Measurements from ENCODE around the gene TIGAR. TPM values are rescaled to one million over a fixed set of nuclear protein-coding genes. Genes with fewer than 3 reads are reported as not detected.

TIGAR gene
- total RNA-seq, 1 donor from 2014 or later = 13.4 TPM

DNA sequence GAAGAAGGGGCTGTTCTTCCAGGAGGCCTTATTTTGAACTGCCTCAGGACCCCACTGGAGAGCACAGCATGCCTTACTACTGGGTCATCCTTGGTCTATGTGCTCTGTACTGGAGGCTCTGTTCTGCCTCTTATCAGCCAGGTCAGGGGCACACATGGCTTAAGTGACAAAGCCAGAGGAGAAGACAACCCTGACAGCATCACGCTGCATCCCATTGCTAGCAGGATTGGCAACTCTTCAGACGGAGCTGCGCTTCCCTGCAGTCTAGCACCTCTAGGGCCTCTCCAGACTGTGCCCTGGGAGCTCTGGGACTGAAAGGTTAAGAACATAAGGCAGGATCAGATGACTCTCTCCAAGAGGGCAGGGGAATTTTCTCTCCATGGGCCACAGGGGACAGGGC lies 17.3 kb upstream of the TIGAR start:
- H3K27ac Mint-ChIP-seq = no peak overlapping the region
- H3K4me1 Mint-ChIP-seq = peaks cover 9% of the 10 kb centered on the region
- H3K27me3 Mint-ChIP-seq = no peaks in the 10 kb centered on the region
- peaks cover 84% of the 10 kb centered on the region for H3K36me3 Mint-ChIP-seq (ENCODE audit: low read depth)
- intact Hi-C loops (cut with micrococcal nuclease) = no loop called here
- DNase-seq = no peak
- H3K4me3 Mint-ChIP-seq = no peak overlapping the region
- no peaks in the 10 kb centered on the region for H3K9me3 Mint-ChIP-seq

DNA sequence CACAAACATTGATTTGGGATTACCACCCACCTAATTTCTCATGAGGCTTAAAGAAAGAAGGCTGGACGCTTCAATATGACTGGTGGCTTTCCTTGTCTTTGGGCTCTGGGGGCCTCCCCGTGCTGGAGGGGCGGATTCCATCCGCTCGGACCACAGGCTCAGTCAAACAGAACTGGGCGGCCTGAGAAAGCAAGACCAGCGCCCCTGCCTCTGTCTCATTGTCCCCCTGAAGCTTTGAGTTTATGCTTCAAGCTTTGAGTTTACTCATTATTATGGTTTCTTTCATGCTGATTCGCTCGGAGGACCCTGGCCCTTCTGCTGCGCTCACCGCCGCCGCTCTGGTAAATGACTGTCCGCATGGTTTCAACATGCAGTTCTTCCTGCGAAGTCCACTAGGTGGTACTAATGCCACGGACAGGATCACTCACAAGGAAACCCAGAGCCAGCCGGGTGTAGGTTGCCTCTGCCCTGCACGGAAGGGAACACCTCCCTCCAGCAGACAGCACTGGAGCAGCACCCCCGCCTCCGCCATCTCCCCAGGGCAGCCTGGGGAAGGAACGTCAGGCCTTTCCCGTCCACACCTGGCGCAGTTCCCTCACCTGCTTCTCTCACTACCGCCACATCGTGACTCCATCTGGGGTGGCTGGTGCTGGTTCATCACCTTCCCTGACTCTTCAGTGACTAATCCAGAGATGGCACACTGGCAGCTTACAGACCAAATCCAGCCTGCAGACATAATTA lies 13.2 kb upstream of the TIGAR start:
- H3K36me3 Mint-ChIP-seq (ENCODE audit: low read depth) = peaks cover 64% of the 10 kb centered on the region
- no peaks in the 10 kb centered on the region for H3K27me3 Mint-ChIP-seq
- DNase-seq = no peak
- no peaks in the 10 kb centered on the region for H3K9me3 Mint-ChIP-seq
- peak overlapping the region; percentile 26 for H3K27ac Mint-ChIP-seq
- H3K4me1 Mint-ChIP-seq = peaks cover 2% of the 10 kb centered on the region
- no peak overlapping the region for H3K4me3 Mint-ChIP-seq
- intact Hi-C loops (cut with micrococcal nuclease) = no loop called here

DNA sequence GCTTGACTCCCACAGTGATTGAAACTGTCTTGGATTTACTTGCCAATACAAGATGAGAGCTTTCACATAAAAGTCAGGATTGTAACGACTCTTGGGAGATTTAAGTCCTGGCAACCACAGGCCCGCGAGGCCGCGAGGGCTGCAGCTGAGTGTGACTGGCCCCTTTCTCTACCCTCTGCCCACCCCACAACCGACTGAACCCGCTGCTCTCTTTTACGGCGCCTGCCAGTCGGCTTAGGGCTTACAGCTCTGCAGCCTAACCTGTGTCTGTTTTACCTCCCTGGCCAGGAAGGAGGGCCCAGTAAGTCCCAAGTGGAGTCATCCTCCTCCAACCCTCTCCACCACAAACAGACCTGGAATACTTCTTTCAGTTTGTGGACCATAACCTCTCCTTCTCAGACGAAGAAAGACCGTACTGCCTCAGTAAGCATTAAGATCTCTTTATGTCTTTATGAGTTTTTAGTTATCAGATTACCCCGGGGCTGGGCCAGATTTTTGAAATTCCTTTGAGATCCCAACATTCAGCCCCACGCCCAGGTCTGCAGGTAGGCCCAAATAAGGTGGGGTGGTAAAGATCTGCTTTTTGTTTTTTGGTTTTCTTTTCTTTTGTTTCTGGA lies 12.6 kb upstream of the TIGAR start:
- Mint-ChIP-seq H3K27me3 (no peaks in the 10 kb centered on the region), H3K27ac (peak overlapping the region; percentile 31)
- intact Hi-C loops (cut with micrococcal nuclease) = no loop called here

DNA sequence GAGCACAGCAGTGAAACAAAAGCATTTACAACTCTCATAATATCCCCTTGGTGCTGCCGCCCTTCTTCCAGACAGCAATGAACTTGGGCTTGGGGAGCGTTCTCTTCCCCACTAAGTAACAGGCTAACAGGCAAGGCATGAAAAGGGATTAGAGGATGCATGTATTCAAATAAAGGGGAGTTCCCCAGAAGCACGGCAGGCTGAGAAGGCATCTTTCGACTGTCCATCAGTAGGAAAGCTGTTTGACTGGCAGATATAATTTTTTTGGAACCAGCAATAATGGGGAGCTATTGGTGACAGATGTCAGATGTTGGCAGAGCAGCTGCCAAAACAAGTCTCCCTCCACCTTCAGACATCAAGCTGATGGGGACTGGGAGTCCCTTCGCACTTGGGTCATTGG lies 9.2 kb upstream of the TIGAR start:
- peaks cover 38% of the 10 kb centered on the region for H3K36me3 Mint-ChIP-seq (ENCODE audit: low read depth)
- no peaks in the 10 kb centered on the region for H3K9me3 Mint-ChIP-seq
- DNase-seq = no peak
- H3K27ac Mint-ChIP-seq = no peak overlapping the region
- intact Hi-C loops (cut with micrococcal nuclease) = no loop called here
- no peak overlapping the region for H3K4me3 Mint-ChIP-seq
- no peaks in the 10 kb centered on the region for H3K4me1 Mint-ChIP-seq
- no peaks in the 10 kb centered on the region for H3K27me3 Mint-ChIP-seq

More for the DNA sequence above, 12.6 kb upstream of the TIGAR start:
- Mint-ChIP-seq H3K9me3 (no peaks in the 10 kb centered on the region), H3K4me3 (no peak overlapping the region), H3K36me3 (ENCODE audit: low read depth) (peaks cover 57% of the 10 kb centered on the region), H3K4me1 (peaks cover 2% of the 10 kb centered on the region)
- DNase-seq = no peak

DNA sequence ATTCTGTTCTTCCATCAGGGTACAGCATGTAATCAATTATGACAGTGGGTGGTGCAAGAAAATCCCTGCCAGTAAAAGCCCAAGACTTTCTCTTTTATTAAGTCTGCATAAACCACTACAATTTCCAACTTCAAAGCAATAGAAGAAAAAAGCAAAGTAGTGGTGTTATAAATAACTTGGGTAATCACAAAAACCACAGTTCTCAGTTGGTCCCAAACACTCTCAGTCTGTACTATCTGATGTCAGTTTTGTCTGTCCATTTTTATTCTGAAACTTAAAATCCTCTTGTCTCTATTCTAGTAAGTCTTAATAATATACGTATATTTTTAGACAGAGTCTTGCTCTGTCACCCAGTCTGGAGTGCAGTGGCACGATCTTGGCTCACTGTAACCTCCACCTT lies 8.8 kb upstream of the TIGAR start:
- no peaks in the 10 kb centered on the region for H3K4me1 Mint-ChIP-seq
- no peak overlapping the region for H3K27ac Mint-ChIP-seq
- no peak for DNase-seq
- H3K4me3 Mint-ChIP-seq = no peak overlapping the region
- intact Hi-C loops (cut with micrococcal nuclease) = no loop called here
- H3K36me3 Mint-ChIP-seq (ENCODE audit: low read depth) = peaks cover 34% of the 10 kb centered on the region
- H3K27me3 Mint-ChIP-seq = no peaks in the 10 kb centered on the region
- no peaks in the 10 kb centered on the region for H3K9me3 Mint-ChIP-seq

DNA sequence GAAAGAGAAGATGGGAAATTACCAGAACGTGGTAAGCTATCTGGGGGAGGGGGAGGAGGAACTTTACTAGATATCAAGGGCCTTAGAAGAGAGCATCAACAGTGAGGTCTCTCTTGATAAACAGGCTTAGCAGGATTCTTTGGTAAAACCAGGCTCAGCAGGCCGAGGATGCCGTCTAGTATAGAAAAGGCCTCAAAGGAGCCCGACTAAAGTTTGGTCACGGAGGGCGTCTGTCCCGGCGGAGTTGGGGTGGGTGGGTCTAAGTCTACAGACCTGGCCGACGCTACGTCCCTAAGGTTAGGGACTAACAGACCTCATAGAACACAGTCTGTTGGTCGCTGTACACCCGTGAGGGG lies 538 bp upstream of the TIGAR start:
- H3K4me1 Mint-ChIP-seq = peaks cover 31% of the 10 kb centered on the region
- H3K36me3 Mint-ChIP-seq (ENCODE audit: low read depth) = peaks cover 2% of the 10 kb centered on the region
- H3K27me3 Mint-ChIP-seq = no peaks in the 10 kb centered on the region
- no peak for DNase-seq
- peak overlapping the region; percentile 90 for H3K4me3 Mint-ChIP-seq
- intact Hi-C loops (cut with micrococcal nuclease) = loop anchor here (2.0 to 10.0 kb wide), 3 partner anchors 48 to 328 kb away; partner anchors contain the start of genes AKAP3, CCND2 and NDUFA9
- peak overlapping the region; percentile 49 for H3K27ac Mint-ChIP-seq
- H3K9me3 Mint-ChIP-seq = no peaks in the 10 kb centered on the region

DNA sequence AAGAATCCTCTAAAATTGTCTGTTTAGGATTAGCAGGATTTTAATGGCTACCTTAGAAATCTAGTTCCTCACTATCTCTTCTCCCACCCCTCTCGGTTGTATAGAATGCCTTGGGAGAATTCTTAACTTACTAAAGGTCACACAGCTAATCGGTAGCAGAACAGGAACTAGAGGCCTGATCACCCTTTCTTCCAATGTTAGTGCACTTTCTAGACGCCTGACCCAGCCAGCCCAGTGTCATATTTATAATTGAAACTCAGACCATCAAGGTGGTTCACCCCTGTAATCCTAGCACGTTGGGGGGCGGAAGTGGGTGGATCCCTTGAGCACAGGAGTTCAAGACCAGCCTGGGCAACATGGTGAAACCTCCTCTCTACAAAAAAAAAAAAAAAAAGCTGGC lies 1.7 kb downstream of the TIGAR start:
- Mint-ChIP-seq H3K4me3 (peak overlapping the region; percentile 60), H3K9me3 (no peaks in the 10 kb centered on the region), H3K27me3 (no peaks in the 10 kb centered on the region), H3K4me1 (peaks cover 37% of the 10 kb centered on the region), H3K36me3 (ENCODE audit: low read depth) (peaks cover 6% of the 10 kb centered on the region), H3K27ac (no peak overlapping the region)
- no peak for DNase-seq
- intact Hi-C loops (cut with micrococcal nuclease) = loop anchor here (10.0 kb wide), 1 partner anchor 182 kb away; no protein-coding TSS in a partner anchor

DNA sequence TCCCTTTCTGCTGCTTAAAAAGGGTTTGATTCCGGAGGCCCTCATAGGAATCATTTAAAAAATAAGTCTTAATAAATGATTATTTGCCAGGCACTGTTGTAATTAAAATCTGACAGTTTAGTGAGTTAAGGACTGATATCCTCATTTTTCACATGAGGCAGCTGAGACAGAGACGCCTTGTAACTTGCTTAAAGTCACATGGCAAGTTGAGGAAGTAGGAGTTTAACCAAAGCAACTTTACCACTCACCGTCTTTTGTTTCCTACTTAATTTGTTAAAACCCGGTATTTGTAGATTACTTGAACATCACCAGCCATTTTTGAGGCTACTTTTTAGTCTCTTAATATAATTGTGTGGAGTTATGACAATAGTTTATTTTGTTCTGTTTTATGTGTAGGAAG lies 2.4 kb downstream of the TIGAR start:
- Mint-ChIP-seq H3K4me3 (peak overlapping the region; percentile 60), H3K27me3 (no peaks in the 10 kb centered on the region), H3K4me1 (peaks cover 37% of the 10 kb centered on the region), H3K27ac (no peak overlapping the region), H3K36me3 (ENCODE audit: low read depth) (peaks cover 6% of the 10 kb centered on the region), H3K9me3 (no peaks in the 10 kb centered on the region)
- intact Hi-C loops (cut with micrococcal nuclease) = loop anchor here (10.0 kb wide), 1 partner anchor 181 kb away; no protein-coding TSS in a partner anchor
- DNase-seq = no peak

DNA sequence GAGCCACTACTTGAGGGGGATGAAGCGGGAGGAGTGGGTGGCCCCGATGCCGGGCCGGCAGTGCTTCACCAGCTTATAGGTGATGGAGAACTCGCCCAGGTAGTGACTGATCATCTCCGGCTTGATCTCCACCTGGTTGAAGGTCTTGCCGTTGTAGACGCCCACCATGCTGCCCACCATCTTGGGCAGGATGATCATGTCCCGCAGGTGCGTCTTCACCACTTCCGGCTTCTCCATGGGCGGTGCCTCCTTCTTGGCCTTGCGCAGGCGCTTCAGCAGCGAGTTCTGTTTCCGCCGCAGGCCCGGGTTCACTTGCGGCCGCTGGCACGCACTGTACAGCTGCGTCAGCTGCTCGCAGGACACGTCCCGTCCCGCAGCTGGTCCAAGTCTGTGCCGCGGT lies 3.4 kb downstream of the TIGAR start:
- Mint-ChIP-seq H3K27me3 (no peaks in the 10 kb centered on the region), H3K9me3 (no peaks in the 10 kb centered on the region), H3K27ac (no peak overlapping the region), H3K36me3 (ENCODE audit: low read depth) (peaks cover 6% of the 10 kb centered on the region), H3K4me1 (peaks cover 39% of the 10 kb centered on the region), H3K4me3 (no peak overlapping the region)
- DNase-seq = no peak
- intact Hi-C loops (cut with micrococcal nuclease) = loop anchor here (10.0 kb wide), 1 partner anchor 180 kb away; no protein-coding TSS in a partner anchor

DNA sequence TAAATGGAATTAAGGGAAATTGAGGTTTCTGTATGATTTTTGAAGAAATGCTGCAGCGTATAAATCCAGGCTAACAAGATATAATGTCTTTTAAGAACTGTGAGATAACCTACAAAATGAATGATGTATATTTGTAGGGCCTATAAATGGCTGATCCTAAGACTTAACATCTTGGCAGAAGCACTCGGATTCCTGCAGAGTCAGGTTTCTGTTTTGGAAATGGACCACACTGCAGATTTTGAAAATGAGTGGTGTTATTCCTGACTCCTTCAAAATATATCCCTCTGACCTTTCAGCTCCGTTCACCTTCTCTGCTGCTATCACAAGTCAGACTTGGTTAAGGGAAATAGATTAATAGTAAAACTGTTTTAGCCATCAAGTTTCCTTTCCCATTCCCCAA lies 5.0 kb downstream of the TIGAR start:
- no peak for DNase-seq
- Mint-ChIP-seq H3K9me3 (no peaks in the 10 kb centered on the region), H3K36me3 (ENCODE audit: low read depth) (peaks cover 13% of the 10 kb centered on the region), H3K27ac (no peak overlapping the region), H3K4me1 (peaks cover 32% of the 10 kb centered on the region), H3K4me3 (no peak overlapping the region), H3K27me3 (no peaks in the 10 kb centered on the region)
- intact Hi-C loops (cut with micrococcal nuclease) = loop anchor here (10.0 kb wide), 1 partner anchor 179 kb away; no protein-coding TSS in a partner anchor

DNA sequence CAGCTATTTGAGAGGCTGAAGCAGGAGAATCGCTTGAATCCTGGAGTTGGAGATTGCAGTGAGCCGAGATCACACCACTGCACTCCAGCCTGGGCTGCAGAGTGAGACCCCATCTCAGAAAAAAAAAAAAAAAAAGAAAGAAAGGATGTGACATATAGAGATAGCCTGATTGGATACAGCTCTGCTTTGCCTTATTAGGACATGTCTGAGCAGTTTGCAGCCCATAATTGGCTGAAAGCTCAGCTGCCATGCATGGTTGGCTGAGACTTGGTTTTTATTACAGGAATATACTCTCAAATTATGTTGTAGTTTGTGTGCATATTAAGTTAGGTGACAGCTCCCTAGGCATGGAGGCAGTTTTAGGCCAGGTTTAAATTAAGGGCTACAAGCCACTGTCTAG lies 6.3 kb downstream of the TIGAR start:
- Mint-ChIP-seq H3K27me3 (no peaks in the 10 kb centered on the region), H3K36me3 (ENCODE audit: low read depth) (peaks cover 16% of the 10 kb centered on the region), H3K4me3 (no peak overlapping the region), H3K9me3 (no peaks in the 10 kb centered on the region), H3K4me1 (peaks cover 29% of the 10 kb centered on the region), H3K27ac (no peak overlapping the region)
- intact Hi-C loops (cut with micrococcal nuclease) = loop anchor here (10.0 kb wide), 1 partner anchor 178 kb away; no protein-coding TSS in a partner anchor
- no peak for DNase-seq

DNA sequence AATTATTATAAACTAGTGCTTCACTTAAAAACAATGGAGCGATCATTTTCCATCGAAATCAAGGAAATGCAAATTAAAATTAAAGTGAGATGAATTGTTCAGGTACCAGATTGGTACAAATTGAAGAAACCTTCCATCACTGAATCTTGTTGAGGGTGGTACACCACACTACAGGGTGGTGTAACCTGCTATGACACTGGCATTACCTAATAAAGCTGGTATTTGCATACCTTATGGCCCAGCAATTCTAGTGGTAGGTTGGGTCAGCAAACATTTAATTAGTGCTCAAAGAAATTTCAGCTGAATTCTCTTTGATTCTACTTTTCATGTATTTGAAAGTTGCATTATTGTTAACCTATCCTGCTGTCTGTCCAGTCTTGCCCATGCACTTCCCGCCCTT lies 9.2 kb downstream of the TIGAR start:
- Mint-ChIP-seq H3K4me3 (no peak overlapping the region), H3K9me3 (no peaks in the 10 kb centered on the region), H3K36me3 (ENCODE audit: low read depth) (peaks cover 19% of the 10 kb centered on the region), H3K27ac (no peak overlapping the region), H3K4me1 (peaks cover 13% of the 10 kb centered on the region), H3K27me3 (no peaks in the 10 kb centered on the region)
- intact Hi-C loops (cut with micrococcal nuclease) = no loop called here
- DNase-seq = no peak

DNA sequence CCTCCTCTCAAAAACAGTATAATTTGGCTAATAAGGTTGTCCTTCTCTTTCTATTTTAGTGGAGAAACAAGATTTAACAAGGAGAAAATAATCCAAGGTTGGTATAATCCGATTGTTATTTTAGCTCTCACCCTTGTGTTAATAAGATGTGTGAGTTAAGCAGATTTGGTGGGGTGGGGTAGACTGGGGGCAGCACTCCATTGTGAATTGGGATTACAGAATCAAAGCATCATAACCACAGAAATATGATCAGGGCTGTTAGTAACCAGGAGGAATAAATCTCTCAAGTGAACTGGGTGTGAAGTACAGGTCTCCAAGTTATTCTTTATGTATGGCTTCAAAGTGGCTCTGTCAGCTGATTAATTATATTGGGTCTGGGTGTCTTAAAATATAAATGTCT lies 10.2 kb downstream of the TIGAR start:
- H3K27ac Mint-ChIP-seq = peak overlapping the region; percentile 13
- no peak overlapping the region for H3K4me3 Mint-ChIP-seq
- H3K9me3 Mint-ChIP-seq = no peaks in the 10 kb centered on the region
- no peak for DNase-seq
- H3K27me3 Mint-ChIP-seq = no peaks in the 10 kb centered on the region
- intact Hi-C loops (cut with micrococcal nuclease) = no loop called here
- H3K4me1 Mint-ChIP-seq = peaks cover 11% of the 10 kb centered on the region
- peaks cover 19% of the 10 kb centered on the region for H3K36me3 Mint-ChIP-seq (ENCODE audit: low read depth)

DNA sequence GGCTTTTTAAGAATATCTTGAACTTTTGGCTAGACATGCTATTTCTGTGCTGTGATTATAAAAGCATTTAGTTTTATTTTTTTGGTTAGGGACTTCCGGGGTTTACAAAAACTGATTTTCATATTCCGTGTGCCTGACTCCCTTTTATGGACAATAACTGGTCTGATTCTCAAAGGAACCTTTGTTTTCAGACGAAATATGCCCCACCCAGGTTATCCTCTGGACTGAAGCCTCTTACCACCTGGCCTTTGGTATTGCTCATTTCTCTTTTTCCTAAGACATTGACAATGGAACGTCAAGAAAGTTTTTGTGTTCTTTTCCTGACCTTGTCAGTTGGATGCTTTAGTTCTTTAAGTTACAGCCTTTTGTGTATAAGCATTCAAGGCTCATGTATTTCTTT lies 10.8 kb downstream of the TIGAR start:
- Mint-ChIP-seq H3K36me3 (ENCODE audit: low read depth) (peaks cover 25% of the 10 kb centered on the region), H3K27me3 (no peaks in the 10 kb centered on the region), H3K4me1 (peaks cover 10% of the 10 kb centered on the region), H3K27ac (no peak overlapping the region), H3K9me3 (no peaks in the 10 kb centered on the region), H3K4me3 (no peak overlapping the region)
- intact Hi-C loops (cut with micrococcal nuclease) = no loop called here
- no peak for DNase-seq

Data from activated CD4-positive, alpha-beta T cell treated with anti-CD3 and anti-CD28 coated beads, Interleukin-2, amount 10 ng/mL, durations not matched to agents 24 days and 14 days (primary cell).